NAMALWA (cell line): ENCODE results near the gene ALDH8A1.

Source experiments
- DNase-seq: peaks from one replicate; pipeline ENCODE4 v3.0.0-alpha.2; 2015; ENCODE audit warnings: low spot score

ALDH8A1 gene

DNA sequence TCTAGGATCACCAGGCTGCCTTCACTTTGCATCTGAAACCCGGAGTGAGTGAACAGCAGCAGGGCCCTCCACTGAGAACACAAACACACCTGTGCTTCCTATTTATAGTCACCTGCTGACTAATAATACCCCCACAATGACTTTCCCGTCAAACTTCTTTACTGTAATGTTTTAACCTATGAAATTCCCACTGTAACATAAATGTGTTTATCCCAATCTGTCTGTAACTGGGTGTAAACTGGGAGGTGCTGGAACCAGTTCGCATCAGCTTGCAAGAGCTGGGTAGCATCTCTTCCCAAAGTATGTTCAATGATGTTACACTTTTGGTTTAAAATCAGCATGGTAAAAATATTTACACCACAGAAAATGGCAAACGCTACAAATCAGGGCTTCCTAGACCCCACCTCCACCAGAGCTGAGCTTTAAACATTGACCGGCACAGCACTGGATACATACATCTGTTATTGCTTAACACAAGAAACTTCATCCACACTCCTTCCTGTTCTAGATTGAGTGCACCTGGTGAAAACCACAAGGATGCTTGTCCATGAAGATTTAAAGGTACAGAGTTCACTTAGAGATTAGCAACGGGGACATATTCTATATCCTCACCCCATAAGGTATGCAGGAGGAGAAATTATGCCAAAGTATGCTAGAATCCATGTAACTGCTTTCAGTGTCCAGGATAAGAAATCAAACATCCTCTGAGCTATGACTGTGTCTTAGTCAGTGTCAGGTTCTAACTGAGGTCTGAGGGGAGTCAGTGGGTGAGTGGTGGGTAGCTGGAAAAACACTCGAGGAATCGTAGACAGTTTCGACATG is 79.0 kb downstream of the ALDH8A1 start:
- DNase-seq = peak; percentile 20

DNA sequence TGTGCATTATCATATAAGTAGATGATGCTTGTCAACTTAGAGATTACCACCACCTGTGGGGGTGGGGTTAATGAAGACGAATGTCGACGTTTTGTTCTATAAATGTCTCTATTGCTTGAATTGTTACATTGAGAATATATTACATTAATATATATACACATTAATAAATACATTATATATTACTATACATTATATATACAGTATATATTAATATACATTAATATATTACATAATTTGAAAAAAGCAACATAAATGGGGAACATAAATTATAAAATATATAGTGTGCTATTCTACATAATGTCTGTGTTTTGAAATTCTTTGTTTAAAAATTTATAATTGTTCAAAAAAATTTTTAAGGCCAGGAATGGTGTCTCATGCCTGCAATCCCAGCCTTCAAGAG is 81.1 kb downstream of the ALDH8A1 start:
- DNase-seq = no peak
